GM18907 (cell line): ENCODE data around the gene CES1.
"Not testable (repeated sequence)": the region's sequence is repeated elsewhere in the genome, so short reads cannot be mapped to it uniquely, and the experiment has no call there.

Experiments used
- ATAC-seq: cut with Tn5 transposase; IDR thresholded peaks from one replicate; pipeline ENCODE4 v1.9.1; 2021; ENCODE audit warnings: mild to moderate bottlenecking, moderate library complexity; ENCODE audit not compliant: unreplicated experiment

Gene CES1

GRCh38 chr16:55792934-55793374, 39.9 kb downstream of the CES1 start:
- ATAC-seq, result not testable (repeated sequence)

GRCh38 chr16:55791512-55791911, 41.4 kb downstream of the CES1 start:
- ATAC-seq, result not testable (repeated sequence)

GRCh38 chr16:55790240-55790639, 42.7 kb downstream of the CES1 start:
- not testable (repeated sequence) for ATAC-seq

DNA sequence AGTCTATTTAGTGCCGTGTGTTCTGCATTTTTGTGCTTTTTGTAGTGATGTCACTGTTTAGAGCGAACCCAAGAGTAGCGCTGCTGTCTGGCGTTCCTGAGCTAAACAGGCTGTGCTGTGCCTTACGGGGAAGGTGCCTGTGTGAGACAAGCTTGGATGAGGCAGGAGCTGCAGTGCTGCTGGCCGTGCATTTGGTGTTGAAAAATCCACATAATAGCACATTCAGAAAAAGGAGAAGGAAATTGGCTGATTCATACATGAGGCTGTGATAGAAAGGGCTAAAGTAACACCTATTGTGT, 50.2 kb downstream of the CES1 start:
- not testable (repeated sequence) for ATAC-seq

DNA sequence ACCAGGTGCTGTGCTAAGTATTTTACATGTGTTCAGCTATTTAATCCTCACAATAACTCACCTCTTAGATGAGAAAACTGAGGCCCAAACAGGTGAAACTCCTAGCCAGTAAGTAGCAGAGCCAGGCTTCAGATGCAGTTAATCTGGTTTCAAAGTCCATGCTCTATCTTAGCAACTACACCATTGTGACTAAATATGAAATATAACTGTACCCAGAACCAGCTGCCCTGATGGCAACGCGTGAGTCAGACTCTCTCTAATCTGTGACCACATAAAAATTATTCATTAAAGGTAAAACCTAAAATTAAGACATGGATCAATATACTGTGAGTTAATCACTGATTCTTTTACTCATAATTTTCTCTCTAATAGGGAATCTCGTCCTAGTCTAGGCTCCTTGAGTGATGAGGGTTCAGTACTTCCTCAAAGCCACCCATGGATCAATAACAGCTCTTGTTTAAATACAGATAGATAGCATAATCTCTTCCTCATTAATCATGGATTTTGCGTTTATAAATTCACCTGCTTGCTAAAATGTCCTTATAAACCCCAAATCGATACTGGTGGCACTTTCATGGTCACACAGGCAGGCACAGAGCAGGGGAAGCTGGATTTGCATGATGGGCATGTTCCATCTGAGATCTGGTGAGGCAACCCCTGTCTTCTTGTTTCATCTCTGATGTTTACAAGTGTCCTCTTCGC, 50.7 kb downstream of the CES1 start:
- not testable (repeated sequence) for ATAC-seq

- not testable (repeated sequence) for ATAC-seq
Observed at GRCh38 chr16:55781456-55781855, 51.4 kb downstream of the CES1 start.

- not testable (repeated sequence) for ATAC-seq
Observed at GRCh38 chr16:55780095-55780407, 52.8 kb downstream of the CES1 start.

DNA sequence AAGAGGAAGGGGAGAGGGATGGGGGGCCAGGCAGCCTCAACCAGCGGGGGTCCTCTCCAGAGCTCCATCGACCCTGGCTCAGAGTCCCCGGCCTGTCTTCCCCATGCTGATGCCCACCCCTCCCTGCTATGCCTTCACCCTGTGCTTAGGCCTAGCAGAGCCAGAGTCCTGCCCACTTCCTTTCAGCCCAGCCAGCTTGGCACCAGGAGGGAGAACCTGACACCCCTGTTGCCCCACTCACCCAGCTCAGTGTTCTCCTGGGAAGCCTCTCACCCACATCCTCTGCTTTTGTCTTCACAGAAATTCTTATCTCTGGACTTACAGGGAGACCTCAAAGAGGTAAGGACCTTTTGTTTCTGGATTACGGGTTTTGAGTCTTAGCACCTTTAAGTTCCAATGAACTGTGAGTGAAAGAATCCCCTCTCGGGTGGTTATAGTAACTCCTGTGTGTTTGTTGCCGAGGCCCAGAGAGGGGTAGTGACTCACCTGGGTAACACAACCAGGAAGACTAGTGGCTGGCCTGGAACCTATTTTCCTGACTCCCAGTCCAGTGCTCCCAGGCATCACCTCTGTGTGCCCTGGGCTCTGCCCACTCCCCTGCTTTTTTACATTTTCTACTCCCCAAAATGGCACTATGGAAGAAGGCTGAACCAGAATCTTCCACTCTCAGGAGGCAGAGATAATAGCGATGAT, 53.3 kb downstream of the CES1 start:
- no peak for ATAC-seq

GRCh38 chr16:55778757-55779156, 54.1 kb downstream of the CES1 start:
- no peak for ATAC-seq

DNA sequence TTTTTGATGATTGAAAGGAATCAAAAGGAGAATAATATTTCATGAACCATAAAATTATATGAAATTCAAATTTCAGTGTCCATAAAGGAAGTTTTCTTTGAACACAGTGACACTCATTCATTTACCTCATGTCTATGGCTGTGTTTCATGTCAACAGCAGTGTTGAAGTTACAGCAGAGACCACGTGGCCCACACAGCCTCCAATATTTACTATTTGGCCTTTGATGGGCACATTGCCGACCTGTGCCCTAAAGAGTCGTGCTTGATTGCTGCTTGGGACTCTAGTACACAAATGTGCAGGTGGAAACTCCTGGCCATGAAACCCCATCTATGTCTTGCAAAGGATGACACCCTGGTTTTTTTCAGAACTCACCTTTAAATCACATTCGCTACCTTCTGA, 57.0 kb downstream of the CES1 start:
- no peak for ATAC-seq

GRCh38 chr16:55773859-55774549, 58.9 kb downstream of the CES1 start:
- ATAC-seq, result no peak

- no peak for ATAC-seq
Observed at GRCh38 chr16:55765161-55765560, 67.7 kb downstream of the CES1 start.

GRCh38 chr16:55760310-55761001, 72.4 kb downstream of the CES1 start:
- no peak for ATAC-seq

DNA sequence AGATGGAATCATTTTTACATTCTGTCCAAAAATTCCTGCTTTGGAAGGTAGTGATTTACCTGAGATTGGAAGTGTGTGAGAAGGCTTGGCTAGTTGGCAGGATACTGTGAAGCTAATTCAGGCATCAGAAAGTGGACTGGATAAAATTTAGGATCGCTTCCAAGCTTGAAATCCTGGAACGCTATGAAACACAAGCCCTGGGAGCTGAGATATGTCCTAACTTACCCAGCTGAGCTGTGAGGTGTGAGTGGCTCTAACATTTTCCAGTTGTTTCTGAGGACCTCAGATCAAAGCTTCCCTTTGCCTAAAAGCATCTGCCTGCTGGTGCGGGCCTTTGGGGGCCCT, 73.0 kb downstream of the CES1 start:
- ATAC-seq, result not testable (repeated sequence)

DNA sequence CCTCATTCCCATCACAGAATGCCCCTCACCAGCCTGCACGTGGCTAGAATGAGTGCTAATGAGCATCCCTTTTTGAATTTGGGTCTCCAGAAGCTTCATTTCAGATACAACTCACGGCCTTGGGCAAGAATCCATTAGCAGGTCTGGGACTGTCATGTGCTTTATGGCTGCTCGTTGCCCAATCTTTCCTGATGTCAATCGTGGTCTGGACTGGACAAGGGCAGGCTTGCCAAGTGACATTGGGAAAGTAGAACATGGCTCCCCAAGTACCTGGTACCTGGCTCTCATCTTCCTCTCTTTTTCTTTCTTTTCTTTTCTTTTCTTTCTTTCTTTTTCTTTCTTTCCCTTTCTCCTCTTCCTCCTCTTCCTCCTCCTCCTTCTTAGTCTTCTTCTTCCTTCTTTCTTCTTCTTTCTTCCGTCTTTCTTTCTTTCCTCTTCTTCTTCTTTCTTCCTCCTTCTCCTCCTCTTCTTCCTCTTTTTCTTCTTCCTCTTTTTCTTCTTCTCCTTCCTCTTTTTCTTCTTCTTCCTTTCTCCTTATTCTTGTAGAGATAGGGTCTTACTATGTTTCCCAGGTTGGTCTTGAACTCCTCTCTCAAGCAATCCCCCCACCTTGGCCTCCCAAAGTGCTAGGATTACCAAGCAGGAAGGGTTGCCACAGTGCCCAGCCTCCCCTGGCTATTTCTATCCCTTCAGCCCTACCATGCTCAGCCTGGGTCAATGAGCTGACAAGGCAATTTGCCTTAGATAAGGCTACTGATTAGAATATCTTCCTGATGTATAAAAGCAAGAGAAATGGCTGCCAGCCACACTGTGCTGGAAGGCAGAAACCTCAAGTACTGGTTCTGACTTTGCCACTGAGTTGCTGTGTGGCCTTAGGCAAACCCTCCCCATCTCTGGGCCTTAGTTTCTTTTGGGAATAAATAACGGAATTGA, 75.0 kb downstream of the CES1 start:
- ATAC-seq, result not testable (repeated sequence)

DNA sequence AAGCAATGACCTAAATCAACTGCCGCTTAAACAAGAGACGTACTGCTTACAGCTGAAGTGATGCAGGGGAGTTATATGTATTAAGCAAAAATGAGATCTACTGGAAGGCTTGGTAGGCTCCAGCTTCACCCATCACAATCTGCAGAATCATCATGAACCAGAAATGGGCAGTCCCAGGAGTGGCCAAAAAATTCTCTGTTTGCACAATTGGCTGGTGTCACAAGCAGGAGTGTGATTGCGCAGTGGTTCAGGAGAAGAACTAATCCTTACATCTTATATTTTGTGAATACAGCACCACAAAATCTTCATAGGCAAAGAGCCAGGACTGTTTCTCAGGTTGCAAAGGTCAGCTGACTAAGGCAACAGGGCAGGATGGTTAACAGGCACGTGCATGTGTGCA, 75.9 kb downstream of the CES1 start:
- ATAC-seq, result no peak

- ATAC-seq, result no peak
Observed at GRCh38 chr16:55754056-55754455, 78.8 kb downstream of the CES1 start.

DNA sequence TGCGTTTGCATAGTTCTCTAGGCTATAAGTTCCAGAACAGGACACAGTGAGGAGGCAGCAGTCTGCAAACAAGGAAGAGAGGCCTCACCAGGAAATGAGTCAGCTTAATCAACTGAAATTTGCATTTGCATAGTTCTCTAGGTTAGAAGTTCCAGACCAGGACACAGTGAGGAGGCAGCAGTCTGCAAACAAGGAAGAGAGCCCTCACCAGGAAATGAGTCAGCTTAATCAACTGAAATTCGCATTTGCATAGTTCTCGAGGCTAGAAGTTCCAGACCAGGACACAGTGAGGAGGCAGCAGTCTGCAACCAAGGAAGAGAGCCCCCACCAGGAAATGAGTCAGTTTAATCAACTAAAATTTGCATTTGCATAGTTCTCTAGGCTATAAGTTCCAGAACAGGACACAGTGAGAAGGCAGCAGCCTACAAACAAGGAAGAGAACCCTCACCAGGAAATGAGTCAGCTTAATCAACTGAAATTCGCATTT, 79.7 kb downstream of the CES1 start:
- not testable (repeated sequence) for ATAC-seq
